Measurements from ENCODE around the gene DISP2. TPM values are rescaled to one million over a fixed set of nuclear protein-coding genes. Genes with fewer than 3 reads are reported as not detected.

The DISP2 gene
- total and polyA plus RNA-seq, 2 experiments from 2014 or later = 1.3 to 2.2 TPM

DNA sequence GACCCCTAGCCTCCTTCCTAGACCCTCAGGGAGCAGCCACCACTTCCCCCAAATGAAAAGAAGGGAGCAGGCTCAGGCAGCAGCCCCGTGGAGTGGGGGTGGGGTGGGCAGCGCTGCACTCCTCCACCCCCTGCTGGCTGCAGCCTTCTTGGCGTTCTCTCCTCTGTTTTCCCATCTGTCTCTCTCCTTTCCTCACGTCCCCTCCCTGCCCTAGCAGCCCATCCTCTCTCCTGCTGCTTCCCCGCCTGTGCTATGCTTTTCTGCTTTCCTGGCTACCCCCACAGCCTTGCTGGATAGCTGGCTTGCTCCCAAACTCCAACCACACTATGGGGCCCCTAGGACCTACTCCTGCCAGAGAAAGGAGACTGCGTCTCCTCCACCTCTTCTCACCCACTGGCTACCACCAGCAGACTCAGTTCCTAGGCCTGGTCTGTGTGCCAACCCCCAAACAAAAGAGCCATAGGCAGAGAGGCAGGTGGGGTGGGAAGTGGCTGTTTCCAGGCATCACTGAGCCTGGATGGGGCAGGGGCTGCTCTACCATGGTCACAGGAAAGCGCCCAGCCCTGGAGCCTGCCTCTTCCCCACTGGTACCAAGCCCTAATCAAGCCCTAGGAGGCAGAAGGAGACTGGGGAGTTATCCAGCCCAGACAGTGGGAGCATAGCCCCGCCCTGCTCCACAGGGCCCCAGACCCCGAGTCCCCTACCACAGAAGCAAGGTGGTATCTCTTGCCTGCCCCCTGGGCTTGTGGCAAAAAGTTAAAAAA is 3.4 kb upstream of the DISP2 start:
- peaks cover 25% of the 10 kb centered on the region for H3K4me1 ChIP-seq (ENCODE audit: insufficient read depth)
- H3K9me2 ChIP-seq (ENCODE audit: insufficient read depth) = no peaks in the 10 kb centered on the region
- H3K9me3 Mint-ChIP-seq = peaks cover 3% of the 10 kb centered on the region; the same call in 2 of the 3 replicates
- ATAC-seq (peak; percentile 44), DNase-seq (ENCODE audit: low spot score) (peak; percentile 83)
- peak overlapping the region; percentile 44 for H3K4me3 ChIP-seq
- no peaks in the 10 kb centered on the region; the same call in 2 of the 3 replicates for H3K36me3 Mint-ChIP-seq (ENCODE audit: low read depth)
- peaks cover 34% of the 10 kb centered on the region for H3K4me1 Mint-ChIP-seq
- no peaks in the 10 kb centered on the region for H4K20me1 ChIP-seq (replicated peaks; ENCODE audit: insufficient read depth)
- TF ChIP-seq JUNB (IDR thresholded peaks at IDR 0.05; ENCODE audit: unreplicated experiment) = no peak
- TF ChIP-seq, protein P1, sequence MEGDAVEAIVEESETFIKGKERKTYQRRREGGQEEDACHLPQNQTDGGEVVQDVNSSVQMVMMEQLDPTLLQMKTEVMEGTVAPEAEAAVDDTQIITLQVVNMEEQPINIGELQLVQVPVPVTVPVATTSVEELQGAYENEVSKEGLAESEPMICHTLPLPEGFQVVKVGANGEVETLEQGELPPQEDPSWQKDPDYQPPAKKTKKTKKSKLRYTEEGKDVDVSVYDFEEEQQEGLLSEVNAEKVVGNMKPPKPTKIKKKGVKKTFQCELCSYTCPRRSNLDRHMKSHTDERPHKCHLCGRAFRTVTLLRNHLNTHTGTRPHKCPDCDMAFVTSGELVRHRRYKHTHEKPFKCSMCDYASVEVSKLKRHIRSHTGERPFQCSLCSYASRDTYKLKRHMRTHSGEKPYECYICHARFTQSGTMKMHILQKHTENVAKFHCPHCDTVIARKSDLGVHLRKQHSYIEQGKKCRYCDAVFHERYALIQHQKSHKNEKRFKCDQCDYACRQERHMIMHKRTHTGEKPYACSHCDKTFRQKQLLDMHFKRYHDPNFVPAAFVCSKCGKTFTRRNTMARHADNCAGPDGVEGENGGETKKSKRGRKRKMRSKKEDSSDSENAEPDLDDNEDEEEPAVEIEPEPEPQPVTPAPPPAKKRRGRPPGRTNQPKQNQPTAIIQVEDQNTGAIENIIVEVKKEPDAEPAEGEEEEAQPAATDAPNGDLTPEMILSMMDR (conservative IDR thresholded peaks at IDR 0.05; ENCODE audit: low read depth in 2 of 2) = peak in 1 of 2 experiments; percentile 49; a peak in 3 of 4 replicates
- H3K4me3 Mint-ChIP-seq = peak overlapping the region; percentile 16; the same call in 2 of the 3 replicates
- no peaks in the 10 kb centered on the region for H3K79me2 ChIP-seq (replicated peaks; ENCODE audit: insufficient read depth)
- H3K27ac Mint-ChIP-seq = no peak overlapping the region
- H2AFZ ChIP-seq = peak overlapping the region; percentile 95
- peaks cover 22% of the 10 kb centered on the region for H3K27me3 ChIP-seq (ENCODE audit: insufficient read depth)
- H3K27ac ChIP-seq (ENCODE audit: low read depth) = no peak overlapping the region
- peak overlapping the region; percentile 80 for H3K4me2 ChIP-seq
- H3K27me3 Mint-ChIP-seq (ENCODE audit: insufficient read depth, low read depth, poor library complexity) = peaks cover 19% of the 10 kb centered on the region
- H3K36me3 ChIP-seq (ENCODE audit: insufficient read depth) = no peaks in the 10 kb centered on the region
- peaks cover 22% of the 10 kb centered on the region for H3F3A ChIP-seq (replicated peaks; ENCODE audit: low read depth)

DNA sequence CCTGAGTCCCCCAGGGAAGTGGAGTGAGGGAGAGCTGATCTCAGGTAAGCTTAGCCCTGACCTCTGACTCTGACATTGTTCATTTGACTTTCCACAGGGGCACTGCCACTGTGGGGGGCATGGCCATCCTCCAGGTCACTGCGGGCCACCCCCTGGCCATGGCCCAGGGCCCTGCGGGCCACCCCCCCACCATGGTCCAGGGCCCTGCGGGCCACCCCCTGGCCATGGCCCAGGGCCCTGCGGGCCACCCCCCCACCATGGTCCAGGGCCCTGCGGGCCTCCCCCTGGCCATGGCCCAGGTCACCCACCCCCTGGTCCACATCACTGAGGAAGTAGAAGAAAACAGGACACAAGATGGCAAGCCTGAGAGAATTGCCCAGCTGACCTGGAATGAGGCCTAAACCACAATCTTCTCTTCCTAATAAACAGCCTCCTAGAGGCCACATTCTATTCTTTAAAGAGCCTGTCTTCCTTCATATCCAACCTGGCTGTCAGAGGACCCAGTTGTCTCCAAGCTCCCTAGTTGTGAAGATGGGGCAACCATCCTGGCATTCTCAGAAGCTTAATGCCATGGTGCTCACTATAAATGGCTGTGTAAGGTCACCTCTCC is 1.9 kb upstream of the DISP2 start:
- peaks cover 16% of the 10 kb centered on the region for H3K27me3 Mint-ChIP-seq (ENCODE audit: insufficient read depth, low read depth, poor library complexity)
- no peak for DNase-seq (ENCODE audit: low spot score)
- Histone ChIP-seq H3K27ac (ENCODE audit: low read depth) (no peak overlapping the region), H2AFZ (no peak overlapping the region), H3K36me3 (ENCODE audit: insufficient read depth) (no peaks in the 10 kb centered on the region), H3F3A (replicated peaks; ENCODE audit: low read depth) (peaks cover 22% of the 10 kb centered on the region), H3K27me3 (ENCODE audit: insufficient read depth) (peaks cover 26% of the 10 kb centered on the region), H3K4me2 (no peak overlapping the region), H3K4me1 (ENCODE audit: insufficient read depth) (peaks cover 25% of the 10 kb centered on the region), H3K4me3 (no peak overlapping the region), H4K20me1 (replicated peaks; ENCODE audit: insufficient read depth) (no peaks in the 10 kb centered on the region), H3K79me2 (replicated peaks; ENCODE audit: insufficient read depth) (no peaks in the 10 kb centered on the region), H3K9me2 (ENCODE audit: insufficient read depth) (no peaks in the 10 kb centered on the region)
- peaks cover 34% of the 10 kb centered on the region for H3K4me1 Mint-ChIP-seq
- no peak for ATAC-seq
- TF ChIP-seq, protein P1 (conservative IDR thresholded peaks at IDR 0.05; ENCODE audit: low read depth in 2 of 2) = no peak
- H3K4me3 Mint-ChIP-seq = no peak overlapping the region; the same call in 2 of the 3 replicates
- no peaks in the 10 kb centered on the region; the same call in 2 of the 3 replicates for H3K36me3 Mint-ChIP-seq (ENCODE audit: low read depth)
- H3K9me3 Mint-ChIP-seq = peaks cover 3% of the 10 kb centered on the region; the same call in 2 of the 3 replicates
- H3K27ac Mint-ChIP-seq = no peak overlapping the region

DNA sequence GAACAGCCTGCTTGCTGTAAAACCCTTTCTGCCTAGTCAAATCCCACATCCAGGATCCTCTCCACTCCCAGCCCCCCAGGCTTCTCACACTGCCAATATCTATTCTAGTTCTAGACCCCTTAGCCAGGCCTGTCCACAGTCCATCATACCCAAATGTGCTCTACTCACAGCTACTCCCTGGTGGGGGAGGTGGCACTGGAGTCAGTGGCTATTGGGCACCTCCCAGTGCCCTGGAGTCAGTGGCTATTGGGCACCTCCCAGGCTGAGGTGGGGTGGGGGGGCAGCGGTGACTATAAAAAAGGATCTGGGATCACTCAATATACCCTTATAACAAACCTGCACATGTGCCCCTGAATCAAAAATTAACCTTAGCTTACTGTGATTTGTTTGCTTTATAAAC is 773 bp upstream of the DISP2 start:
- no peak for ATAC-seq
- H3K36me3 ChIP-seq (ENCODE audit: insufficient read depth) = no peaks in the 10 kb centered on the region
- H3K36me3 Mint-ChIP-seq (ENCODE audit: low read depth) = no peaks in the 10 kb centered on the region; the same call in 2 of the 3 replicates
- peak overlapping the region; percentile 76 for H3K4me3 Mint-ChIP-seq
- H3K4me3 ChIP-seq = peak overlapping the region; percentile 92
- H4K20me1 ChIP-seq (replicated peaks; ENCODE audit: insufficient read depth) = no peaks in the 10 kb centered on the region
- H3F3A ChIP-seq (replicated peaks; ENCODE audit: low read depth) = peaks cover 22% of the 10 kb centered on the region
- no peak for DNase-seq (ENCODE audit: low spot score)
- peak overlapping the region; percentile 96 for H3K4me2 ChIP-seq
- H3K4me1 Mint-ChIP-seq = peaks cover 34% of the 10 kb centered on the region
- no peaks in the 10 kb centered on the region for H3K79me2 ChIP-seq (replicated peaks; ENCODE audit: insufficient read depth)
- H3K9me3 Mint-ChIP-seq = peaks cover 3% of the 10 kb centered on the region; the same call in 2 of the 3 replicates
- H3K27me3 ChIP-seq (ENCODE audit: insufficient read depth) = peaks cover 26% of the 10 kb centered on the region
- H3K27me3 Mint-ChIP-seq (ENCODE audit: insufficient read depth, low read depth, poor library complexity) = peaks cover 16% of the 10 kb centered on the region
- no peaks in the 10 kb centered on the region for H3K9me2 ChIP-seq (ENCODE audit: insufficient read depth)
- no peak overlapping the region for H3K27ac Mint-ChIP-seq
- no peak overlapping the region for H3K27ac ChIP-seq (ENCODE audit: low read depth)
- peak overlapping the region; percentile 98 for H2AFZ ChIP-seq
- H3K4me1 ChIP-seq (ENCODE audit: insufficient read depth) = peaks cover 25% of the 10 kb centered on the region
- no peak for TF ChIP-seq EZH2phosphoT487 (IDR thresholded peaks at IDR 0.05; ENCODE audit: unreplicated experiment)
- TF ChIP-seq, protein P1 (conservative IDR thresholded peaks at IDR 0.05; ENCODE audit: low read depth in 2 of 2) = no peak
- no peak for TF ChIP-seq ZNF114 (CRISPR knock-in tag; IDR thresholded peaks at IDR 0.05)

Measured in GM23338 (cell line).